Measurements from ENCODE around the gene COMMD1. TPM values are rescaled to one million over a fixed set of nuclear protein-coding genes. Genes with fewer than 3 reads are reported as not detected.

The COMMD1 gene
- total and polyA plus RNA-seq, 2 donors from 2014 or later, result 38.5 to 99.4 TPM

GRCh38 chr2:62099523-62100175 lies 194.2 kb downstream of the COMMD1 start:
- no peak for FAIRE-seq
- H3K4me3 ChIP-seq (ENCODE audit: low read length in 3 of 3), result no peak overlapping the region

GRCh38 chr2:62101886-62102285 lies 196.4 kb downstream of the COMMD1 start:
- H3K9me3 ChIP-seq (ENCODE audit: control insufficient read depth in 2 of 3, insufficient read depth in 1 of 3, low read length in 3 of 3), result no peaks in the 10 kb centered on the region
- no peak for FAIRE-seq
- H3K4me3 ChIP-seq (ENCODE audit: low read length in 3 of 3), result no peak overlapping the region
- DNase-seq, result no peak
- no peaks in the 10 kb centered on the region for H3K4me1 ChIP-seq (ENCODE audit: control insufficient read depth in 2 of 3, insufficient read depth in 2 of 3, low read depth in 1 of 3, low read length in 3 of 3)
- TF ChIP-seq CTCF (IDR thresholded peaks at IDR 0.05; ENCODE audit: borderline replicate concordance, extremely low read depth, insufficient read depth), result no peak
- H3K9ac ChIP-seq (ENCODE audit: low read length in 3 of 3), result no peak overlapping the region
- no peak overlapping the region for H3K27ac ChIP-seq (ENCODE audit: low read depth in 2 of 2, low read length in 2 of 2)
- intact Hi-C loops (cut with DNase I), result no loop called here
- H3K27me3 ChIP-seq (ENCODE audit: control insufficient read depth, insufficient read depth, low read length), result no peaks in the 10 kb centered on the region
- H3K36me3 ChIP-seq (ENCODE audit: control insufficient read depth in 2 of 3, insufficient read depth in 3 of 3, low read length in 3 of 3), result no peaks in the 10 kb centered on the region

More at GRCh38 chr2:62099523-62100175, 194.2 kb downstream of the COMMD1 start:
- Histone ChIP-seq H3K9me3 (ENCODE audit: control insufficient read depth in 2 of 3, insufficient read depth in 1 of 3, low read length in 3 of 3) (no peaks in the 10 kb centered on the region), H3K36me3 (ENCODE audit: control insufficient read depth in 2 of 3, insufficient read depth in 3 of 3, low read length in 3 of 3) (no peaks in the 10 kb centered on the region), H3K9ac (ENCODE audit: low read length in 3 of 3) (no peak overlapping the region), H3K4me1 (ENCODE audit: control insufficient read depth in 2 of 3, insufficient read depth in 2 of 3, low read depth in 1 of 3, low read length in 3 of 3) (no peaks in the 10 kb centered on the region), H3K27ac (ENCODE audit: low read depth in 2 of 2, low read length in 2 of 2) (no peak overlapping the region), H3K27me3 (ENCODE audit: control insufficient read depth, insufficient read depth, low read length) (no peaks in the 10 kb centered on the region)
- intact Hi-C loops (cut with DNase I), result no loop called here
- no peak for DNase-seq
- no peak for TF ChIP-seq CTCF (IDR thresholded peaks at IDR 0.05; ENCODE audit: borderline replicate concordance, extremely low read depth, insufficient read depth)

- no peaks in the 10 kb centered on the region for H3K4me1 ChIP-seq (ENCODE audit: control insufficient read depth in 2 of 3, insufficient read depth in 2 of 3, low read depth in 1 of 3, low read length in 3 of 3)
- FAIRE-seq, result no peak
- no peaks in the 10 kb centered on the region for H3K36me3 ChIP-seq (ENCODE audit: control insufficient read depth in 2 of 3, insufficient read depth in 3 of 3, low read length in 3 of 3)
- no peaks in the 10 kb centered on the region for H3K9me3 ChIP-seq (ENCODE audit: control insufficient read depth in 2 of 3, insufficient read depth in 1 of 3, low read length in 3 of 3)
- H3K9ac ChIP-seq (ENCODE audit: low read length in 3 of 3), result no peak overlapping the region
- H3K4me3 ChIP-seq (ENCODE audit: low read length in 3 of 3), result no peak overlapping the region
- H3K27me3 ChIP-seq (ENCODE audit: control insufficient read depth, insufficient read depth, low read length), result no peaks in the 10 kb centered on the region
- no peak overlapping the region for H3K27ac ChIP-seq (ENCODE audit: low read depth in 2 of 2, low read length in 2 of 2)
- intact Hi-C loops (cut with DNase I), result no loop called here
- no peak for DNase-seq
- TF ChIP-seq CTCF (IDR thresholded peaks at IDR 0.05; ENCODE audit: borderline replicate concordance, extremely low read depth, insufficient read depth), result no peak
Measured at GRCh38 chr2:62102402-62102920, 197.0 kb downstream of the COMMD1 start.

Measured in kidney (tissue), 14 donors.